PFSK-1 (cell line): ENCODE measurements around the gene RABGAP1.

Experiments used
- FOXP2 ChIP-seq: optimal IDR thresholded peaks from 2 replicates; pipeline ENCODE3; 2011; ENCODE audit warnings: borderline replicate concordance, control low read depth, inconsistent platforms; ENCODE audit not compliant: insufficient read depth; ENCODE audit errors: extremely low read length, extremely low read depth
- POLR2AphosphoS5 ChIP-seq: IDR thresholded peaks from 2 replicates; pipeline ENCODE4 v1.6.1; 2012; ENCODE audit warnings: low read depth, mild to moderate bottlenecking, control low read depth, low read length, moderate library complexity
- SIN3A ChIP-seq: IDR thresholded peaks from 2 replicates; pipeline ENCODE4 v1.6.1; 2012; ENCODE audit warnings: mild to moderate bottlenecking, low read length, moderate library complexity, borderline replicate concordance; ENCODE audit not compliant: insufficient read depth
- TAF1 ChIP-seq: IDR thresholded peaks from 2 replicates; pipeline ENCODE4 v1.6.1; 2012; ENCODE audit warnings: low read length, control low read depth, borderline replicate concordance; ENCODE audit not compliant: insufficient read depth
- TF ChIP-seq, protein P1 (sequence below), 2 experiments: IDR thresholded peaks; 2 replicates each; pipeline versions ENCODE4 v1.6.1 to v1.8.0; 2011 to 2012; ENCODE audit warnings: low read depth in 2 of 2, low read length in 2 of 2, control low read depth in 1 of 2, inconsistent platforms in 1 of 2, mild to moderate bottlenecking in 1 of 2, moderate library complexity in 1 of 2; ENCODE audit not compliant: insufficient read depth in 1 of 2

Gene RABGAP1

GRCh38 chr9:122936464-122936863, 4.4 kb upstream of the RABGAP1 start:
- TF ChIP-seq FOXP2 (no peak), POLR2AphosphoS5 (no peak), SIN3A (no peak)

- TF ChIP-seq SIN3A: no peak
- TF ChIP-seq FOXP2: no peak
- no peak for TF ChIP-seq TAF1
- no peak for TF ChIP-seq POLR2AphosphoS5
- TF ChIP-seq, protein P1, sequence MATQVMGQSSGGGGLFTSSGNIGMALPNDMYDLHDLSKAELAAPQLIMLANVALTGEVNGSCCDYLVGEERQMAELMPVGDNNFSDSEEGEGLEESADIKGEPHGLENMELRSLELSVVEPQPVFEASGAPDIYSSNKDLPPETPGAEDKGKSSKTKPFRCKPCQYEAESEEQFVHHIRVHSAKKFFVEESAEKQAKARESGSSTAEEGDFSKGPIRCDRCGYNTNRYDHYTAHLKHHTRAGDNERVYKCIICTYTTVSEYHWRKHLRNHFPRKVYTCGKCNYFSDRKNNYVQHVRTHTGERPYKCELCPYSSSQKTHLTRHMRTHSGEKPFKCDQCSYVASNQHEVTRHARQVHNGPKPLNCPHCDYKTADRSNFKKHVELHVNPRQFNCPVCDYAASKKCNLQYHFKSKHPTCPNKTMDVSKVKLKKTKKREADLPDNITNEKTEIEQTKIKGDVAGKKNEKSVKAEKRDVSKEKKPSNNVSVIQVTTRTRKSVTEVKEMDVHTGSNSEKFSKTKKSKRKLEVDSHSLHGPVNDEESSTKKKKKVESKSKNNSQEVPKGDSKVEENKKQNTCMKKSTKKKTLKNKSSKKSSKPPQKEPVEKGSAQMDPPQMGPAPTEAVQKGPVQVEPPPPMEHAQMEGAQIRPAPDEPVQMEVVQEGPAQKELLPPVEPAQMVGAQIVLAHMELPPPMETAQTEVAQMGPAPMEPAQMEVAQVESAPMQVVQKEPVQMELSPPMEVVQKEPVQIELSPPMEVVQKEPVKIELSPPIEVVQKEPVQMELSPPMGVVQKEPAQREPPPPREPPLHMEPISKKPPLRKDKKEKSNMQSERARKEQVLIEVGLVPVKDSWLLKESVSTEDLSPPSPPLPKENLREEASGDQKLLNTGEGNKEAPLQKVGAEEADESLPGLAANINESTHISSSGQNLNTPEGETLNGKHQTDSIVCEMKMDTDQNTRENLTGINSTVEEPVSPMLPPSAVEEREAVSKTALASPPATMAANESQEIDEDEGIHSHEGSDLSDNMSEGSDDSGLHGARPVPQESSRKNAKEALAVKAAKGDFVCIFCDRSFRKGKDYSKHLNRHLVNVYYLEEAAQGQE (IDR thresholded peaks at IDR 0.05; ENCODE audit: insufficient read depth in 1 of 2, low read depth in 2 of 2, low read length in 2 of 2): no peak
These were observed 3.9 kb upstream of the RABGAP1 start for GRCh38 chr9:122936883-122937282.

- TF ChIP-seq, protein P1 (IDR thresholded peaks at IDR 0.05; ENCODE audit: insufficient read depth in 1 of 2, low read depth in 2 of 2, low read length in 2 of 2): no peak
These were observed 1.2 kb upstream of the RABGAP1 start for GRCh38 chr9:122939601-122940000.

GRCh38 chr9:122940454-122940748, 419 bp upstream of the RABGAP1 start:
- TF ChIP-seq FOXP2 (no peak), SIN3A (no peak), POLR2AphosphoS5 (no peak), TAF1 (no peak)
- TF ChIP-seq, protein P1 (IDR thresholded peaks at IDR 0.05; ENCODE audit: insufficient read depth in 1 of 2, low read depth in 2 of 2, low read length in 2 of 2): no peak

DNA sequence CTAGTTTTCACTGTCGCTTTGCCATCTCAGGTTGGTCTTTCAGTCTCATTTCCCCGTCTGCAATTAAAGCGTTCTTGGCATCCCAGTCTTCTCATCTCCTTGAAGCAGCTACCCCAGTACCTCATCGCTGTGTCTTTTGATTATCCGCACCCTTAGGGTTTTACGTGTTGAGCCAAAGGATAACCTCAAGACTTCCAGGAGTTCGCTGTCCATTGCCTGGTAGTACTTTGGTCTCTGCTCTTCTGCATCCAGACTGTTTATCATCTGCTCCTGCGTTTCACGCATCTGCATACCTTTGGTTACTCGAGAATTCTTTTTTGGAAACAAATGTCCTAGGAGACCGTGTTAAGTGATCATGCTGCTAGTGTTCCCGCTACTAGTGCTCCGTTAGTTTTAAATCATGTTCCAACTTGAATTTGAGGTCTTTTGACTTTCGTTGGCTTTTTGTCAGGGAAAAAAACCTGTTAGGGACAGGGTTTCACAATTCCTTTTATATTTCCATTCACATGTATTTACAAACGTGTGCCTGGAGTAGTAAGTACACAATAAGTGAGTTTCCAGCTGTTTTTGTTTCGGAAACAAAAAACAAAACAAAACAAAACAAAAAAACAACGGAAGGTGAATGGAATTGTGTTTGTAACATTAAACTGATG, 888 bp downstream of the RABGAP1 start:
- TF ChIP-seq POLR2AphosphoS5: no peak
- TF ChIP-seq, protein P1 (IDR thresholded peaks at IDR 0.05; ENCODE audit: insufficient read depth in 1 of 2, low read depth in 2 of 2, low read length in 2 of 2): peak; percentile 53 to 85; a peak in 3 of 4 replicates
- no peak for TF ChIP-seq TAF1
